Measurements from ENCODE around the gene TNFRSF25.
"Not testable (repeated sequence)": the region's sequence is repeated elsewhere in the genome, so short reads cannot be mapped to it uniquely, and the experiment has no call there.

DNA sequence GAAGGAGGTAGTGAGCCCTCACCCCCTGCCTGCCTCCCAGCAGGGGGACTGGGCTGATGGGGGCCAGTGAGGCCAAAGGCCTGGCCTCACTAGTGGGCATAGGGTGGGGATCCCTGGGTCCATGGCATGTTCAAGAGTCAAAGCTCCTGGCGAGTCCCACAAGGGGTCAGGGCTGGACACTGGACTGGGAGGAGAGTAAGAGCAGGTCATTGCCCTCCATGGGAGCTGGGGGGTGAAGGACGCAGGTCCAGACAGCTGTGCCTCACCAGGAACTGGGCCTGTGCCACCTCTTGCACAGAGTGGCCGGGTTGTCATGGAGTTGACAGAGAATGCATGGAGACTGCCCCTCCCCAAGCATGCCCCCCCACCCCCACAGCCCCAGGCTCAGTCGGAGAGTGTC, 20.0 kb downstream of the TNFRSF25 start:
- TF ChIP-seq, protein P1, sequence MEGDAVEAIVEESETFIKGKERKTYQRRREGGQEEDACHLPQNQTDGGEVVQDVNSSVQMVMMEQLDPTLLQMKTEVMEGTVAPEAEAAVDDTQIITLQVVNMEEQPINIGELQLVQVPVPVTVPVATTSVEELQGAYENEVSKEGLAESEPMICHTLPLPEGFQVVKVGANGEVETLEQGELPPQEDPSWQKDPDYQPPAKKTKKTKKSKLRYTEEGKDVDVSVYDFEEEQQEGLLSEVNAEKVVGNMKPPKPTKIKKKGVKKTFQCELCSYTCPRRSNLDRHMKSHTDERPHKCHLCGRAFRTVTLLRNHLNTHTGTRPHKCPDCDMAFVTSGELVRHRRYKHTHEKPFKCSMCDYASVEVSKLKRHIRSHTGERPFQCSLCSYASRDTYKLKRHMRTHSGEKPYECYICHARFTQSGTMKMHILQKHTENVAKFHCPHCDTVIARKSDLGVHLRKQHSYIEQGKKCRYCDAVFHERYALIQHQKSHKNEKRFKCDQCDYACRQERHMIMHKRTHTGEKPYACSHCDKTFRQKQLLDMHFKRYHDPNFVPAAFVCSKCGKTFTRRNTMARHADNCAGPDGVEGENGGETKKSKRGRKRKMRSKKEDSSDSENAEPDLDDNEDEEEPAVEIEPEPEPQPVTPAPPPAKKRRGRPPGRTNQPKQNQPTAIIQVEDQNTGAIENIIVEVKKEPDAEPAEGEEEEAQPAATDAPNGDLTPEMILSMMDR (IDR thresholded peaks at IDR 0.05; ENCODE audit: control extremely low read depth in 1 of 3, insufficient read depth in 1 of 3, low read depth in 1 of 3, low read length in 3 of 3): not testable (repeated sequence)
- not testable (repeated sequence) for TF ChIP-seq SIX5 (IDR thresholded peaks at IDR 0.05; ENCODE audit: low read depth, low read length); EZH2 (IDR thresholded peaks at IDR 0.05; ENCODE audit: low read depth, low read length, severe bottlenecking); POLR2A (IDR thresholded peaks at IDR 0.05; ENCODE audit: control extremely low read depth in 1 of 2, low read depth in 2 of 2, low read length in 2 of 2); SP1 (IDR thresholded peaks at IDR 0.05; ENCODE audit: low read depth, low read length); CBX8 (IDR thresholded peaks at IDR 0.05; ENCODE audit: borderline replicate concordance, low read depth, low read length); TAF1 (IDR thresholded peaks at IDR 0.05; ENCODE audit: low read depth, low read length); TBP (IDR thresholded peaks at IDR 0.05; ENCODE audit: low read depth, low read length); GABPA (IDR thresholded peaks at IDR 0.05; ENCODE audit: borderline replicate concordance, insufficient read depth, low read length); NRF1 (IDR thresholded peaks at IDR 0.05; ENCODE audit: low read depth, low read length)
- TF ChIP-seq, protein P2, sequence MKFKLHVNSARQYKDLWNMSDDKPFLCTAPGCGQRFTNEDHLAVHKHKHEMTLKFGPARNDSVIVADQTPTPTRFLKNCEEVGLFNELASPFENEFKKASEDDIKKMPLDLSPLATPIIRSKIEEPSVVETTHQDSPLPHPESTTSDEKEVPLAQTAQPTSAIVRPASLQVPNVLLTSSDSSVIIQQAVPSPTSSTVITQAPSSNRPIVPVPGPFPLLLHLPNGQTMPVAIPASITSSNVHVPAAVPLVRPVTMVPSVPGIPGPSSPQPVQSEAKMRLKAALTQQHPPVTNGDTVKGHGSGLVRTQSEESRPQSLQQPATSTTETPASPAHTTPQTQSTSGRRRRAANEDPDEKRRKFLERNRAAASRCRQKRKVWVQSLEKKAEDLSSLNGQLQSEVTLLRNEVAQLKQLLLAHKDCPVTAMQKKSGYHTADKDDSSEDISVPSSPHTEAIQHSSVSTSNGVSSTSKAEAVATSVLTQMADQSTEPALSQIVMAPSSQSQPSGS (IDR thresholded peaks at IDR 0.05; ENCODE audit: low read length): not testable (repeated sequence)

All from H1 (cell line).